Smooth muscle cell (in vitro differentiated cells): Measurements from ENCODE around the gene PUM1. TPM values are rescaled to one million over a fixed set of nuclear protein-coding genes. Genes with fewer than 3 reads are reported as not detected.

Experiments used
- DNase-seq: peaks from one replicate; lab custom pipeline; 2025; ENCODE audit not compliant: unreplicated experiment; lab: John Stamatoyannopoulos, UW
- H2AFZ ChIP-seq: fragments of 200-600 bp; sonication (generic); 2 replicates; pipeline ENCODE4 v1.6.0; 2016; ENCODE audit warnings: antibody characterized with exemption, low read depth, mild to moderate bottlenecking
- H3F3A ChIP-seq: fragments of 200-600 bp; sonication (generic); 2 replicates; pipeline ENCODE4 v1.6.0; 2017; ENCODE audit warnings: antibody characterized with exemption, low read depth
- H3K27ac ChIP-seq: fragments of 200-600 bp; sonication (generic); 2 replicates; pipeline ENCODE4 v1.5.1; 2016; ENCODE audit warnings: low read depth, mild to moderate bottlenecking
- H3K27me3 ChIP-seq: fragments of 200-600 bp; sonication (generic); 2 replicates; pipeline ENCODE4 v1.6.1; 2016; ENCODE audit warnings: low read depth, mild to moderate bottlenecking
- H3K36me3 ChIP-seq: fragments of 200-600 bp; sonication (generic); 2 replicates; pipeline ENCODE4 v1.5.1; 2016; ENCODE audit warnings: low read depth
- H3K4me1 ChIP-seq: fragments of 200-600 bp; sonication (generic); 2 replicates; pipeline ENCODE4 v1.5.1; 2016; ENCODE audit warnings: low read depth
- H3K4me2 ChIP-seq: fragments of 200-600 bp; sonication (generic); 2 replicates; pipeline ENCODE4 v1.6.0; 2016; ENCODE audit warnings: mild to moderate bottlenecking
- H3K4me3 ChIP-seq: fragments of 200-600 bp; sonication (generic); 2 replicates; pipeline ENCODE4 v1.5.1; 2016; ENCODE audit warnings: mild to moderate bottlenecking
- H3K79me2 ChIP-seq: fragments of 200-600 bp; sonication (generic); 2 replicates; pipeline ENCODE4 v1.6.0; 2016; ENCODE audit warnings: low read depth, mild to moderate bottlenecking
- H3K9ac ChIP-seq: fragments of 200-600 bp; sonication (generic); 2 replicates; pipeline ENCODE4 v1.6.0; 2016; ENCODE audit warnings: low read depth
- H3K9me3 ChIP-seq: fragments of 200-600 bp; sonication (generic); replicated peaks from 2 replicates; pipeline ENCODE4 v1.5.1; 2016; ENCODE audit warnings: low read depth
- H4K20me1 ChIP-seq: fragments of 200-600 bp; sonication (generic); 2 replicates; pipeline ENCODE4 v1.6.0; 2016; ENCODE audit warnings: low read depth
- WGBS: methylation state at CpG from one replicate; pipeline ENCODE4 v1.1.7; 2016; ENCODE audit warnings: low lambda C conversion rate; 5-methylcytosine and 5-hydroxymethylcytosine counted together
- polyA plus RNA-seq: library from polyadenylated mRNA; unstranded; fragments of >200 nt; fragmentation: Nextera tagmentation; extraction: Ambion mirVana; gene quantifications from 2 replicates; pipeline ENCODE4 v1.2.1, GENCODE V29; 2016
- total RNA-seq: library from RNA; depleted of rRNA; stranded (reverse); fragments of >200 nt; gene quantifications from 2 replicates; pipeline ENCODE4 v1.2.3, GENCODE V29; 2014
- TF ChIP-seq, protein P1 (sequence below): fragments of 200-600 bp; sonication (generic); IDR thresholded peaks from 2 replicates; pipeline ENCODE4 v1.5.1; 2017; ENCODE audit warnings: borderline replicate concordance, mild to moderate bottlenecking, antibody characterized with exemption; ENCODE audit not compliant: insufficient read depth, poor library complexity, severe bottlenecking

PUM1 gene
- total and polyA plus RNA-seq, 2 experiments from 2014 or later = 49.0 to 78.2 TPM

DNA sequence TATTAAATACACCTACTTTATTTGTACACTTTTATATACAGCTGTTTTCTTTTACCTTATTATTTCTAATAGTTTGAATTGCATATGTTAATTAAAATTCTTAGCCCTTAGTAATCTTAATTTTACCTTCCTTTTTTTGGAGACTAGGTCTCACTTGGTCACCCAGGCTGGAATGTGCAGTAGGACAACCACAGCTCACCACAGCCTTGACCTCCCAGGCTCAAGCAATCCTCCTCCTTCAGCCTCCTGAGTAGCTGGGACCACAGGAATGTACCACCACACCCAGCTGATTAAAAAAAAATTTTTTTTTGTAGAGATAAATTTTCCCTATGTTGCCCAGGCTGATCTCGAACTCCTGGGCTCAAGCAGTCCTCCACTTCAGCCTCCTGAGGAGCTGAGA is 141.9 kb downstream of the PUM1 start:
- H3K27me3 ChIP-seq = no peaks in the 10 kb centered on the region
- no peak overlapping the region for H3K4me2 ChIP-seq
- TF ChIP-seq, protein P1, sequence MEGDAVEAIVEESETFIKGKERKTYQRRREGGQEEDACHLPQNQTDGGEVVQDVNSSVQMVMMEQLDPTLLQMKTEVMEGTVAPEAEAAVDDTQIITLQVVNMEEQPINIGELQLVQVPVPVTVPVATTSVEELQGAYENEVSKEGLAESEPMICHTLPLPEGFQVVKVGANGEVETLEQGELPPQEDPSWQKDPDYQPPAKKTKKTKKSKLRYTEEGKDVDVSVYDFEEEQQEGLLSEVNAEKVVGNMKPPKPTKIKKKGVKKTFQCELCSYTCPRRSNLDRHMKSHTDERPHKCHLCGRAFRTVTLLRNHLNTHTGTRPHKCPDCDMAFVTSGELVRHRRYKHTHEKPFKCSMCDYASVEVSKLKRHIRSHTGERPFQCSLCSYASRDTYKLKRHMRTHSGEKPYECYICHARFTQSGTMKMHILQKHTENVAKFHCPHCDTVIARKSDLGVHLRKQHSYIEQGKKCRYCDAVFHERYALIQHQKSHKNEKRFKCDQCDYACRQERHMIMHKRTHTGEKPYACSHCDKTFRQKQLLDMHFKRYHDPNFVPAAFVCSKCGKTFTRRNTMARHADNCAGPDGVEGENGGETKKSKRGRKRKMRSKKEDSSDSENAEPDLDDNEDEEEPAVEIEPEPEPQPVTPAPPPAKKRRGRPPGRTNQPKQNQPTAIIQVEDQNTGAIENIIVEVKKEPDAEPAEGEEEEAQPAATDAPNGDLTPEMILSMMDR = no peak
- H3K9me3 ChIP-seq = no peaks in the 10 kb centered on the region
- H3F3A ChIP-seq = no peaks in the 10 kb centered on the region
- no peak overlapping the region for H2AFZ ChIP-seq
- no peaks in the 10 kb centered on the region for H3K79me2 ChIP-seq
- H3K9ac ChIP-seq = no peak overlapping the region
- H3K4me3 ChIP-seq = no peak overlapping the region
- no peaks in the 10 kb centered on the region for H3K36me3 ChIP-seq
- no peaks in the 10 kb centered on the region for H3K4me1 ChIP-seq
- no peak for DNase-seq
- H3K27ac ChIP-seq = no peak overlapping the region
- no peaks in the 10 kb centered on the region for H4K20me1 ChIP-seq
- 96% methylated on average over 1 of the region's 1 CpG for WGBS

- Histone ChIP-seq H3K9me3 (no peaks in the 10 kb centered on the region), H4K20me1 (no peaks in the 10 kb centered on the region), H3K4me2 (no peak overlapping the region), H3K27ac (no peak overlapping the region), H3K9ac (no peak overlapping the region), H2AFZ (no peak overlapping the region), H3K79me2 (no peaks in the 10 kb centered on the region), H3K4me1 (no peaks in the 10 kb centered on the region), H3K27me3 (no peaks in the 10 kb centered on the region), H3K36me3 (no peaks in the 10 kb centered on the region), H3F3A (no peaks in the 10 kb centered on the region), H3K4me3 (no peak overlapping the region)
- TF ChIP-seq, protein P1 = no peak
- WGBS = 90% methylated on average over 7 of the region's 7 CpGs
- no peak for DNase-seq
These were observed 144.7 kb downstream of the PUM1 start for GRCh38 chr1:30920827-30921226.

DNA sequence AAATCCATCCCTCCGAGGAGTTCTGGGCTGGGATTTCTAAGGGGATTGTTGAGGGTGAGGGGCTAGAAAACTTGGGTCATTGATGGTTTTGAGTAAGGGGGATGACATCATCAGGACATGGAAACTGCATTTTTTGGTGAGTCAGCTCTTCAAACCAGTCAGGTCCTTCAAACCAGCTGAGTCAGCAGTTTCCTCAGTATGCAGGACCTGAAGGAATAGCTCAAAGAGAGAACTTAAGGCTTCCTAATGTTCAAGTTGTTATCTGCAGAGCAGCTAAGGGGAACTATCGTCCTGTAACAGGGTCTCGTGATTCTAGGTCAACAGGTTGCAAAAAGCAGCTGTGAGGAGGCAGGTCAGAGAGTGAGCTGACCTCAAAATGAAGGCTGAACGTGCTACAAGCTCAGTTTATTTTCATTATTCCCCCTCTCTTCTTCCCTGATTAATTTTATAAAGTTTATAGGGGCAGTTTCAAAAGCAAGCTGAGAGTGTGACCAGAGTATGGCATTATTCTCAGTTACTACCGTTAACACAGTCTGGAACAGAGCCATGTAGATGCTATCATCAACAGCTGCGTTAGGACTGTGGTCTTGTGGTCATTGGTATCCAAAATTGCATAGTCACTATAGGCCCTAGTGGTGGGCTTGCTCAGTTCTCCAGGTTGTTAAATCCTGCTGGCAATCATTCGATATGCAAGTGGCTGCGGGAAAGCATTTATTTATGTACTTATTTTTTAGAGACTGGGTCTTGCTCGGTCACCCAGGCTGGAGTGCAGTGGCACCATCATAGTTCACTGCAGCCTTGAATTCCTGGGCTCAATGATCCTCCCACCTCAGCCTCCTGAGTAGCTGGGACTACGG is 146.3 kb downstream of the PUM1 start:
- DNase-seq = no peak
- 63% methylated on average over 10 of the region's 10 CpGs for WGBS
- Histone ChIP-seq H3K4me3 (no peak overlapping the region), H3K36me3 (no peaks in the 10 kb centered on the region), H3K4me1 (no peaks in the 10 kb centered on the region), H3F3A (no peaks in the 10 kb centered on the region), H3K27ac (no peak overlapping the region), H3K79me2 (no peaks in the 10 kb centered on the region), H3K9me3 (no peaks in the 10 kb centered on the region), H2AFZ (no peak overlapping the region), H4K20me1 (no peaks in the 10 kb centered on the region), H3K27me3 (no peaks in the 10 kb centered on the region), H3K4me2 (peak overlapping the region; percentile 20), H3K9ac (no peak overlapping the region)
- TF ChIP-seq, protein P1 = no peak

- H3K4me2 ChIP-seq = no peak overlapping the region
- H3K79me2 ChIP-seq = no peaks in the 10 kb centered on the region
- H3K9me3 ChIP-seq = no peaks in the 10 kb centered on the region
- H3K4me1 ChIP-seq = no peaks in the 10 kb centered on the region
- DNase-seq = no peak
- H4K20me1 ChIP-seq = no peaks in the 10 kb centered on the region
- no peak overlapping the region for H3K27ac ChIP-seq
- peaks cover 7% of the 10 kb centered on the region for H3F3A ChIP-seq
- no peak overlapping the region for H3K4me3 ChIP-seq
- H3K36me3 ChIP-seq = no peaks in the 10 kb centered on the region
- no peak overlapping the region for H3K9ac ChIP-seq
- H3K27me3 ChIP-seq = no peaks in the 10 kb centered on the region
- H2AFZ ChIP-seq = no peak overlapping the region
- TF ChIP-seq, protein P1 = no peak
- 95% methylated on average over 12 of the region's 12 CpGs for WGBS
These were observed 149.2 kb downstream of the PUM1 start for GRCh38 chr1:30916296-30916695.
